HCT116 (cell line): ENCODE measurements around the gene STOML3.

Experiments used
- ATF3 ChIP-seq: IDR thresholded peaks from 2 replicates; pipeline ENCODE4 v1.6.1; 2012
- CTCF ChIP-seq, 3 experiments: fragments of 200-600 bp in 1 of 3; sonication (generic) in 1 of 3; IDR thresholded peaks in 2 of 3; conservative IDR thresholded peaks in 1 of 3; 2 replicates each; pipeline ENCODE4 v1.5.1; 2012 to 2017; ENCODE audit warnings: low read depth in 2 of 3, low read length in 2 of 3, antibody characterized with exemption in 1 of 3, borderline replicate concordance in 1 of 3, control low read depth in 1 of 3, mild to moderate bottlenecking in 1 of 3, mixed read lengths in 1 of 3, mixed run types in 1 of 3, moderate library complexity in 1 of 3; ENCODE audit not compliant: insufficient read depth in 1 of 3
- ELF1 ChIP-seq: IDR thresholded peaks from 2 replicates; pipeline ENCODE4 v1.6.1; 2012; ENCODE audit warnings: low read depth, borderline replicate concordance
- EZH2 ChIP-seq: fragments of 200-600 bp; sonication (generic); IDR thresholded peaks from 2 replicates; pipeline ENCODE4 v1.6.1; 2017; ENCODE audit warnings: antibody characterized with exemption, mixed run types
- EZH2phosphoT487 ChIP-seq: fragments of 200-600 bp; IDR thresholded peaks from 2 replicates; pipeline ENCODE4 v1.6.1; 2018; ENCODE audit warnings: antibody characterized with exemption, borderline replicate concordance
- MAX ChIP-seq: IDR thresholded peaks from 2 replicates; pipeline ENCODE4 v1.6.1; 2012
- POLR2A ChIP-seq: IDR thresholded peaks from 2 replicates; pipeline ENCODE4 v1.7.0; 2011; ENCODE audit warnings: borderline replicate concordance; ENCODE audit not compliant: insufficient read depth, insufficient read length; ENCODE audit errors: extremely low read depth
- POLR2AphosphoS5 ChIP-seq: IDR thresholded peaks from 2 replicates; pipeline ENCODE4 v1.6.1; 2011; ENCODE audit warnings: mild to moderate bottlenecking, low read depth, low read length, moderate library complexity
- RAD21 ChIP-seq: IDR thresholded peaks from 2 replicates; pipeline ENCODE4 v1.6.1; 2012; ENCODE audit warnings: low read depth, mild to moderate bottlenecking
- REST ChIP-seq: IDR thresholded peaks from 2 replicates; pipeline ENCODE4 v1.6.1; 2012; ENCODE audit warnings: low read depth
- SIN3A ChIP-seq: IDR thresholded peaks from 2 replicates; pipeline ENCODE4 v1.6.1; 2012; ENCODE audit warnings: low read depth
- SP1 ChIP-seq: IDR thresholded peaks from 2 replicates; pipeline ENCODE4 v1.6.1; 2012; ENCODE audit warnings: low read depth
- ZBTB33 ChIP-seq: IDR thresholded peaks from 2 replicates; pipeline ENCODE4 v1.6.1; 2011; ENCODE audit warnings: mild to moderate bottlenecking, low read length, moderate library complexity; ENCODE audit not compliant: insufficient replicate concordance; ENCODE audit errors: extremely low read depth
- ZNF274 ChIP-seq: fragments of 200-500 bp; sonication (Bioruptor generic); IDR thresholded peaks from 2 replicates; pipeline ENCODE4 v1.6.1; 2014; ENCODE audit warnings: mild to moderate bottlenecking, low read depth, low read length, inconsistent platforms

GRCh38 chr13:38943231-38943630 lies 47.4 kb downstream of the STOML3 start:
- TF ChIP-seq CTCF (IDR thresholded peaks at IDR 0.05 in 2 of 3, conservative IDR thresholded peaks at IDR 0.05 in 1 of 3; ENCODE audit: borderline replicate concordance in 1 of 3, insufficient read depth in 1 of 3, low read depth in 2 of 3, low read length in 2 of 3) (no peak), MAX (no peak), POLR2A (no peak), REST (no peak), ZNF274 (no peak), SP1 (no peak), EZH2phosphoT487 (no peak), POLR2AphosphoS5 (no peak), EZH2 (no peak), ATF3 (no peak), RAD21 (no peak), ELF1 (no peak), SIN3A (no peak), ZBTB33 (no peak)
